ENCODE results near the gene GRM2.
A peak's percentile ranks its signal among the peaks of the same experiment; 100 is the strongest.

The GRM2 gene

GRCh38 chr3:51706021-51706485, 815 bp upstream of the GRM2 start:
- no peak for DNase-seq

DNA sequence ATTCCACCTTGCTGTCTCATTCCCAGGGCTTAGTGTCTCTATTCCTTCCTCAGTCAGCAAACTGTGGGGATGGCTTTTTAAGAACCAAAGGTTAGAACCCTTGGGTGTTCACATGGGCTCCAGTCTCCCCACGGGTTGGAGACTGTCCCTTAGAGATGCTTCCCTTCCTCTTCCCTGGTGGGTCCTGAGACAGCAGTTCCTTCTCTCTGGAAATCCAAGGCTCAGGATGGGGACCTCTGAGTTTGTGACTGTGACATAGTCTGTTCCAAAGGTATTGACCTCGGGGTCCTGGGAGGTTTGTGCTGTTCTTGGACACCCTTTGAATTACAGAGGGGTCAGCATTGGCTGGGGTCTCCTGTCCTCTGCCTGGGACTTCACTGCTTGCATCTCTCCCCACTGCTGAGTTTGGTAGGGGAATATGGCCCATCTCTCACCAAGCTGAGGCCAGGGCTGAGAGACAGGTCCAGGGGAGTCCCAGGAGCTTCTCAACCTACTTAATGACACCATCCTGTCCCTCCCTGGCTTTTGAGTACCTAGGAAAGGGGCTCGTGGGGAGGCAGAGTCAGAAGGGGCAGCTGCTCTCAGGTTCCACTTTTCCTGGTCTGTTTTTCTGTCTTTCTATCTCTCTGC, 1.5 kb downstream of the GRM2 start:
- no peak for DNase-seq

DNA sequence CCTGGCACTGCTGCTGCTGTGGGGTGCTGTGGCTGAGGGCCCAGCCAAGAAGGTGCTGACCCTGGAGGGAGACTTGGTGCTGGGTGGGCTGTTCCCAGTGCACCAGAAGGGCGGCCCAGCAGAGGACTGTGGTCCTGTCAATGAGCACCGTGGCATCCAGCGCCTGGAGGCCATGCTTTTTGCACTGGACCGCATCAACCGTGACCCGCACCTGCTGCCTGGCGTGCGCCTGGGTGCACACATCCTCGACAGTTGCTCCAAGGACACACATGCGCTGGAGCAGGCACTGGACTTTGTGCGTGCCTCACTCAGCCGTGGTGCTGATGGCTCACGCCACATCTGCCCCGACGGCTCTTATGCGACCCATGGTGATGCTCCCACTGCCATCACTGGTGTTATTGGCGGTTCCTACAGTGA, 2.1 kb downstream of the GRM2 start:
- no peak for DNase-seq

GRCh38 chr3:51709675-51710074, 2.8 kb downstream of the GRM2 start:
- no peak for DNase-seq

DNA sequence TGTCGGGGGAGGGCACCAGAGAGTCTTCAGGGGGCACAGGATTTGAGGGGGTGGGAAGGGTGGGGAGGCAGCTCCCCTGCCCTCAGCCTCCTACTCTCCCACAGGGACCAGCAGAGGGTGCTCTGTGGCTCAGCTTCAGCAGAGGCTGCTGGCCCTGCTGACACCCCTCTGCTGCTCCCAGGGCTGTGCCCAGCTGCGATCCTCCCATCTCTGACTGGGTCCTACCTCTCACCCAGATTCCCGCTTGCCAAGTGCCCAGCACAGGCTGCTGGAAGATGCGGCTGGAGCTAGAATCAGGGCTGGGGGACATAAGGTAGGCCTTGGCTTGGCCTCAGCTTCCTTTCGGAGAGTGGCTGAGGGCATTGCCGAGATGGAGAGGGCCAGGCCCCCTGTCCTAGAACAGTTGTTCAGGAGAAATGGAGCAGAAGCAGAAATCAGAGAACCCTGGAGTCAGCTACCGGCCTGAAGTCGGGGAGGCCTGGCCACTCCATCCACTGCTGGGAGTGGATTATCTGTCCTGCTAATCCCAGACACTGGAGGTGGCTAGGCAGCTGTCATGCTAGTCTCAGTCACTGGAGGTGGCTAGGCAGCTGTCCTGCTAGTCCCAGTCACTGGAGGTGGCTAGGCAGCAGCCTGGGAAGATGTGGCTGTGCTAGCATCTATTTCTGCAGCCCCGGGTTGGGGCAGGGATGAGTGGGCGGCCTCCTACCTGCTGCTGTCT, 3.9 kb downstream of the GRM2 start:
- DNase-seq = no peak

GRCh38 chr3:51711352-51712037, 4.6 kb downstream of the GRM2 start:
- no peak for DNase-seq

- DNase-seq = no peak
These were observed 5.2 kb downstream of the GRM2 start for GRCh38 chr3:51712038-51712420.

DNA sequence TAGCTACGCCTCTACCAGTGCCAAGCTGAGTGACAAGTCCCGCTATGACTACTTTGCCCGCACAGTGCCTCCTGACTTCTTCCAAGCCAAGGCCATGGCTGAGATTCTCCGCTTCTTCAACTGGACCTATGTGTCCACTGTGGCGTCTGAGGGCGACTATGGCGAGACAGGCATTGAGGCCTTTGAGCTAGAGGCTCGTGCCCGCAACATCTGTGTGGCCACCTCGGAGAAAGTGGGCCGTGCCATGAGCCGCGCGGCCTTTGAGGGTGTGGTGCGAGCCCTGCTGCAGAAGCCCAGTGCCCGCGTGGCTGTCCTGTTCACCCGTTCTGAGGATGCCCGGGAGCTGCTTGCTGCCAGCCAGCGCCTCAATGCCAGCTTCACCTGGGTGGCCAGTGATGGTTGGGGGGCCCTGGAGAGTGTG, 5.7 kb downstream of the GRM2 start:
- DNase-seq = no peak

DNA sequence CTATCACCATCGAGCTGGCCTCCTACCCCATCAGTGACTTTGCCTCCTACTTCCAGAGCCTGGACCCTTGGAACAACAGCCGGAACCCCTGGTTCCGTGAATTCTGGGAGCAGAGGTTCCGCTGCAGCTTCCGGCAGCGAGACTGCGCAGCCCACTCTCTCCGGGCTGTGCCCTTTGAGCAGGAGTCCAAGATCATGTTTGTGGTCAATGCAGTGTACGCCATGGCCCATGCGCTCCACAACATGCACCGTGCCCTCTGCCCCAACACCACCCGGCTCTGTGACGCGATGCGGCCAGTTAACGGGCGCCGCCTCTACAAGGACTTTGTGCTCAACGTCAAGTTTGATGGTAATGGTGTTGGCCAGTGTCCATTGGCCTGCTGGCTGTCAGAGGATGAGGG, 6.1 kb downstream of the GRM2 start:
- no peak for DNase-seq

DNA sequence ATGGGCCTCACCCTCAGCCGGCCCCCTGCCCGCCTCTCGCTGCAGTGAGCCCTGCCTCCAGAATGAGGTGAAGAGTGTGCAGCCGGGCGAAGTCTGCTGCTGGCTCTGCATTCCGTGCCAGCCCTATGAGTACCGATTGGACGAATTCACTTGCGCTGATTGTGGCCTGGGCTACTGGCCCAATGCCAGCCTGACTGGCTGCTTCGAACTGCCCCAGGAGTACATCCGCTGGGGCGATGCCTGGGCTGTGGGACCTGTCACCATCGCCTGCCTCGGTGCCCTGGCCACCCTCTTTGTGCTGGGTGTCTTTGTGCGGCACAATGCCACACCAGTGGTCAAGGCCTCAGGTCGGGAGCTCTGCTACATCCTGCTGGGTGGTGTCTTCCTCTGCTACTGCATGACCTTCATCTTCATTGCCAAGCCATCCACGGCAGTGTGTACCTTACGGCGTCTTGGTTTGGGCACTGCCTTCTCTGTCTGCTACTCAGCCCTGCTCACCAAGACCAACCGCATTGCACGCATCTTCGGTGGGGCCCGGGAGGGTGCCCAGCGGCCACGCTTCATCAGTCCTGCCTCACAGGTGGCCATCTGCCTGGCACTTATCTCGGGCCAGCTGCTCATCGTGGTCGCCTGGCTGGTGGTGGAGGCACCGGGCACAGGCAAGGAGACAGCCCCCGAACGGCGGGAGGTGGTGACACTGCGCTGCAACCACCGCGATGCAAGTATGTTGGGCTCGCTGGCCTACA, 8.5 kb downstream of the GRM2 start:
- no peak for DNase-seq

GRCh38 chr3:51715977-51716294, 9.1 kb downstream of the GRM2 start:
- DNase-seq = no peak

DNA sequence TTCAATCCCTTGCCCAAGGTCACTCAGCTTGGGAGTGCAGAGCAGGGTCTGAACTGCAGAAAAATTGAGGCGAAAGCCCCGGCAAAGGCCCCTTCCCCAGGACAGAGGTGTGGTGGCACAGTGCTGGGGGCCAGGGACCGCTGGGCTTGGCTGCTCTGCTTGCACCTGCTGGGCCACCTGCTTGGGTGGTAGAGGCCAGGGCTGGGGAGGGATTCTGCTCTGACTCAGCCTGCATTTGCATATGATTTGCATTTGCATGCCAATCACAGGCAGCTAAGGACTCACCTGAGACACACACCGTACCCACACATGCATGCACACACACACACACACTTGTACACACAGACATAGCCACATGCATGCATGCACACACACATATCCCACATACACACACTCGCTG, 9.9 kb downstream of the GRM2 start:
- no peak for DNase-seq

- DNase-seq = no peak
These were observed 10.6 kb downstream of the GRM2 start for GRCh38 chr3:51717446-51717845.

- no peak for DNase-seq
These were observed 11.1 kb downstream of the GRM2 start for GRCh38 chr3:51717947-51718346.

- peak; percentile 16 for DNase-seq
These were observed 11.9 kb downstream of the GRM2 start for GRCh38 chr3:51718547-51719409.

DNA sequence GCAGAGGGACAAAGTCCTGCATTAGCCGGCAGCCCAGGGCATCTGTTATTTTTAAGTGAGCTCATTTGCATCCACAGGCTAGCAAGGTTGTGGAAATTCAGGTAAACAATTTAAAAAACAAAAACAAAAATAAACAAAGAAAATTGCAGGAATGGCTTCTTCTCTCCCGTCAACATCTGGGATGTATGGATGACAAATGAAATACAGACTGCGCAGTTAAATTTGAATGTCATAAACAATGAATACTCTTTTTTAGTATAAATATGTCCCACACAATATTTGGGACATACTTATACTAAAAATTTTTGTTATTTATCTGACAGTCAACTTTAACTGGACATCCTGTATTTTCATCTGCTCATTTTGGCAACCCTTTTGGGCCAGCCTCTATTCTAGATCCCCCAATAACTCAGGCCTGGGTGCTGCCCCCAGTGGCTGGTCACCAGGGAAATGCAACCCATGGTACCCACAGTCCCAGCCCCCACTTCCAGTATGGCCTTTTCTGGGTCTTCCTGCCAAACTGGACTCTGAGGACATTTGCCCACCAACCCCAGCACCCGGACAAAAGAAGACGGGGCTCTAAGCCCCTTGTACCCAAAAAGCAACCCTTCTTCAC, 12.7 kb downstream of the GRM2 start:
- no peak for DNase-seq

GRCh38 chr3:51720292-51721061, 13.6 kb downstream of the GRM2 start:
- DNase-seq = no peak

DNA sequence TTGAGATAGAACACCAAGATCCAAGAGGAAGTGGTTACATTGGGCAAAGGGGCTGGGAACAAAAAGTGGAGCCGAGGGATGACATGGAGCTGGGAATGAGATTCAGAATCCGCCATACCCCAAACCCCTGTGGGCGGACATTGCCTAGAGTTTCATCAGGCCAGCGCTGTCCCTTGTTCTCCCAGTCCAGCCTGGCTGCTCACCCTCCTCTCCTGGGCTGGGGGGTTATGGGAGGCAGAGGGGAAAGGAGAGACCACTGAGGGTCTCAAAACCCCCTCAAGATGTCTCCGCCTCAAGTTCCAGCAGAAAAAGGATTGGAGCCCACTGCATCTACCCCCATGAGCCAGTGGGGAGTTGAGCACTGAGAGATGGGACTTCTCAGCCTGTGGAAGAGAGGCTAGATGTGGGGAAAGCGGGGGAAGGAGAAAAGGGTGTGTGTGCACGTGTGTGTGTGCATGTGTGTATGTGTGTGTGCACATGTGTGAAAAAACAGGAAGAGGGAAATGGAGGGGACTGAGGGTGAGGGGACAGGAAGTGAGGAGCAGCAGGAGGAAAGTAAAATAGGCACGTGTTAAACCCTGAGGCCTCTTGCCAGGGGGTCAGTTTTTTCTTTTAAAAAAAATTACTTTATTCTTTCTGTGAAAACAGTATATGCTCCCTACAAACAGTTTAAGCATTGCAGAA, 14.3 kb downstream of the GRM2 start:
- DNase-seq = no peak

- DNase-seq = no peak
These were observed 15.5 kb downstream of the GRM2 start for GRCh38 chr3:51722362-51722761.

DNA sequence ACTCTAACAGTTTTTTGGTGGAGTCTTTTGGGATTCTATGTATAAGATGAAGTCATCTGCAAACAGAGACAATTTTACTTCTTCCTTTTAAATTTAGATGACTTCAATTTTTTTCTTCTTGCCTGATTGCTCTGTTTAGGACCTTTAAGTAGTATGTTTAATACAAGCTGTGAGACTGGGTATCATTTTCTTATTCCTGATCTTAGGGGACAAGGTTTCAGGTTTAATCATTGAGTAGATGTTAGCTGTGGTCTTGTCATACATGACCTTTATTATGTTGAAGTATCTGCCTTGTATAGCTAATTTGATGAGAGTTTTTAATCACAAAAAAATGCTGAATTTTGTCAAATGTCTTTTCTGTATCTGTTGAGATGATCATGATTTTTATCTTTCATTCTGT, 20.6 kb downstream of the GRM2 start:
- DNase-seq = no peak
